GM23248 (cell line): ENCODE data around the gene KERA. TPM values are rescaled to one million over a fixed set of nuclear protein-coding genes. Genes with fewer than 3 reads are reported as not detected.

Experiments used
- DNase-seq: peaks from one replicate; pipeline ENCODE4 v3.0.0-alpha.2; 2015
- H2AFZ ChIP-seq: fragments of 200-600 bp; sonication (generic); 2 replicates; pipeline ENCODE4 v1.6.1; 2016; ENCODE audit warnings: antibody characterized with exemption
- H3F3A ChIP-seq: fragments of 200-600 bp; sonication (generic); 2 replicates; pipeline ENCODE4 v1.6.1; 2016; ENCODE audit warnings: mild to moderate bottlenecking, antibody characterized with exemption, mixed run types; ENCODE audit not compliant: insufficient read depth
- H3K27ac ChIP-seq: fragments of 200-600 bp; sonication (generic); 2 replicates; pipeline ENCODE4 v1.5.1; 2016; ENCODE audit warnings: mild to moderate bottlenecking
- H3K27me3 ChIP-seq: fragments of 200-600 bp; sonication (generic); replicated peaks from 2 replicates; pipeline ENCODE4 v1.6.1; 2016; ENCODE audit warnings: mild to moderate bottlenecking; ENCODE audit not compliant: insufficient read depth
- H3K36me3 ChIP-seq: fragments of 200-600 bp; sonication (generic); 2 replicates; pipeline ENCODE4 v1.6.1; 2016; ENCODE audit warnings: low read depth, mild to moderate bottlenecking
- H3K4me1 ChIP-seq: fragments of 200-600 bp; sonication (generic); 2 replicates; pipeline ENCODE4 v1.6.1; 2016; ENCODE audit warnings: mild to moderate bottlenecking; ENCODE audit not compliant: insufficient read depth
- H3K4me2 ChIP-seq: fragments of 200-600 bp; sonication (generic); one replicate; pipeline ENCODE4 v1.6.1; 2016; ENCODE audit warnings: mild to moderate bottlenecking; ENCODE audit not compliant: unreplicated experiment
- H3K4me3 ChIP-seq: fragments of 200-600 bp; sonication (generic); 2 replicates; pipeline ENCODE4 v1.5.1; 2016; ENCODE audit warnings: mild to moderate bottlenecking
- H3K79me2 ChIP-seq: fragments of 200-600 bp; sonication (generic); 2 replicates; pipeline ENCODE4 v1.6.1; 2016; ENCODE audit warnings: mild to moderate bottlenecking; ENCODE audit not compliant: insufficient read depth
- H3K9ac ChIP-seq: fragments of 200-600 bp; sonication (generic); 2 replicates; pipeline ENCODE4 v1.6.1; 2016; ENCODE audit warnings: mild to moderate bottlenecking
- H3K9me2 ChIP-seq: fragments of 200-600 bp; sonication (generic); 2 replicates; pipeline ENCODE4 v1.6.1; 2016; ENCODE audit warnings: mixed run types, mild to moderate bottlenecking, moderate library complexity; ENCODE audit not compliant: insufficient read depth
- H3K9me3 ChIP-seq: fragments of 200-600 bp; sonication (generic); one replicate; pipeline ENCODE4 v1.6.1; 2017; ENCODE audit warnings: low read depth
- H4K20me1 ChIP-seq: fragments of 200-600 bp; sonication (generic); 2 replicates; pipeline ENCODE4 v1.6.0; 2016; ENCODE audit not compliant: insufficient read depth
- EZH2 ChIP-seq: fragments of 200-600 bp; sonication (generic); IDR thresholded peaks from 2 replicates; pipeline ENCODE4 v1.6.1; 2018; ENCODE audit warnings: antibody characterized with exemption, mild to moderate bottlenecking; ENCODE audit not compliant: insufficient read depth, poor library complexity, severe bottlenecking
- EZH2phosphoT487 ChIP-seq: fragments of 200-600 bp; sonication (generic); IDR thresholded peaks from 2 replicates; pipeline ENCODE4 v1.6.1; 2018; ENCODE audit warnings: antibody characterized with exemption, moderate library complexity, mild to moderate bottlenecking, low read depth; ENCODE audit not compliant: insufficient read depth
- WGBS, 2 experiments: methylation state at CpG; one replicate each; pipeline ENCODE4 v1.1.6; 2015 to 2017; ENCODE audit warnings: low lambda C conversion rate in 2 of 2, low coverage in 1 of 2; ENCODE audit errors: missing lambda C conversion rate in 2 of 2; 5-methylcytosine and 5-hydroxymethylcytosine counted together
- in situ Hi-C: fragments of 300-500 bp; cut with MboI; formaldehyde crosslinking; loops from 2 replicates; pipeline ENCODE4 v1.15.0; 2020
- polyA plus RNA-seq: library from polyadenylated mRNA; unstranded; fragments of >200 nt; fragmentation: Nextera tagmentation; extraction: Ambion mirVana; gene quantifications from 2 replicates; pipeline ENCODE4 v1.2.1, GENCODE V29; 2016
- total RNA-seq: library from RNA; depleted of rRNA; stranded (reverse); fragments of >200 nt; shearing (Covaris generic); gene quantifications from 2 replicates; pipeline ENCODE4 v1.2.3, GENCODE V29; 2014; rRNA removed

Gene KERA
- total and polyA plus RNA-seq, 2 experiments from 2014 or later = not detected

- Histone ChIP-seq H4K20me1 (no peaks in the 10 kb centered on the region), H3K4me2 (no peak overlapping the region), H3K36me3 (no peaks in the 10 kb centered on the region), H3K27me3 (no peaks in the 10 kb centered on the region), H3K79me2 (no peaks in the 10 kb centered on the region), H3K4me3 (no peak overlapping the region), H3K9ac (no peak overlapping the region), H3K9me2 (no peaks in the 10 kb centered on the region), H3F3A (no peaks in the 10 kb centered on the region), H3K27ac (no peak overlapping the region), H3K9me3 (no peaks in the 10 kb centered on the region), H2AFZ (no peak overlapping the region), H3K4me1 (no peaks in the 10 kb centered on the region)
- TF ChIP-seq EZH2phosphoT487 (no peak), EZH2 (no peak)
- in situ Hi-C loops = no loop called here
- 94 to 95% methylated on average over 1 of the region's 1 CpG for WGBS, 2 experiments
- DNase-seq = no peak
Observed at GRCh38 chr12:91001306-91001705, 56.5 kb downstream of the KERA start.

Other genes starting within 250 kb of the KERA start
- gene CCER1, start 102.8 kb downstream of the KERA start, total RNA-seq = not detected in 2 replicates
- gene CCER1, start 102.8 kb downstream of the KERA start, polyA plus RNA-seq = not detected in 2 replicates
- not detected in 2 replicates for gene EPYC, start 53.1 kb downstream of the KERA start, total RNA-seq
- gene EPYC, start 53.1 kb downstream of the KERA start, polyA plus RNA-seq = not detected in 2 replicates
- 556 and 573 TPM in 2 replicates for gene LUM, start 53.5 kb upstream of the KERA start, total RNA-seq
- 564 and 584 TPM in 2 replicates for gene LUM, start 53.5 kb upstream of the KERA start, polyA plus RNA-seq
- gene DCN, start 124.8 kb upstream of the KERA start, total RNA-seq = 432 and 441 TPM in 2 replicates
- 483 and 504 TPM in 2 replicates for gene DCN, start 124.8 kb upstream of the KERA start, polyA plus RNA-seq